Measurements from ENCODE around the gene PPP3R2. TPM values are rescaled to one million over a fixed set of nuclear protein-coding genes. Genes with fewer than 3 reads are reported as not detected.
"Not testable (repeated sequence)": the region's sequence is repeated elsewhere in the genome, so short reads cannot be mapped to it uniquely, and the experiment has no call there.

The PPP3R2 gene
- total RNA-seq, 1 donor = not detected

DNA sequence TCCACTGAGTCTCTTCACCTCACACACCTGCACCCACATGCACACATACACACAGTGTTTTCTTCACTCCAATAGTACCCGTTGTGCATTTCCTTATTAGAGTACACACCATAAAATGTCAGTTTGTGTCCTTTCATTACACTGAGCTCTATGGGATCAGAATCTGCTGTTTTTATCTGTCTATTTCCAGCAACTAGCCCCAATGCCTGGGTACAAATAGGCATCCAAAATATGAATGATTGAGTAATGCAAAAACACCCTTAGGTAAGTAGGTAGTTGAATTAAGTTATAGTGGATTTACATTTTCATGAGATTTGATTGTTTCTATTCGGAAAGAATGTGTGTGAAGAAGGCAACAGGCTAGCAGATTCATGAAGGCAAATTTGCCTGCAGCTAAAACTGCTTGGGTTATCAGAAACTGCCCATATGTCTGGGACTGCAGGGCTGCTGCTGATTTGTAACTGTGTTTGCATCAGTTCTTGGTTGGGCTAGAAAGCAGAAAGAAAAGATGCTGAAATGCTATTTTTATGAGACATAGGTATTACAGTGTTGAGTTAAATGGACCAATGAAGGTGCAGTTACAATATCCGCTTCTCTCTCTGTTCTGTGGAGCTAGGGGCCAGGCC is 26.9 kb downstream of the PPP3R2 start:
- DNase-seq (ENCODE audit: low read depth) = no peak
- H3K4me3 ChIP-seq (ENCODE audit: low read depth, low read length) = no peak overlapping the region
- TF ChIP-seq, protein P1, sequence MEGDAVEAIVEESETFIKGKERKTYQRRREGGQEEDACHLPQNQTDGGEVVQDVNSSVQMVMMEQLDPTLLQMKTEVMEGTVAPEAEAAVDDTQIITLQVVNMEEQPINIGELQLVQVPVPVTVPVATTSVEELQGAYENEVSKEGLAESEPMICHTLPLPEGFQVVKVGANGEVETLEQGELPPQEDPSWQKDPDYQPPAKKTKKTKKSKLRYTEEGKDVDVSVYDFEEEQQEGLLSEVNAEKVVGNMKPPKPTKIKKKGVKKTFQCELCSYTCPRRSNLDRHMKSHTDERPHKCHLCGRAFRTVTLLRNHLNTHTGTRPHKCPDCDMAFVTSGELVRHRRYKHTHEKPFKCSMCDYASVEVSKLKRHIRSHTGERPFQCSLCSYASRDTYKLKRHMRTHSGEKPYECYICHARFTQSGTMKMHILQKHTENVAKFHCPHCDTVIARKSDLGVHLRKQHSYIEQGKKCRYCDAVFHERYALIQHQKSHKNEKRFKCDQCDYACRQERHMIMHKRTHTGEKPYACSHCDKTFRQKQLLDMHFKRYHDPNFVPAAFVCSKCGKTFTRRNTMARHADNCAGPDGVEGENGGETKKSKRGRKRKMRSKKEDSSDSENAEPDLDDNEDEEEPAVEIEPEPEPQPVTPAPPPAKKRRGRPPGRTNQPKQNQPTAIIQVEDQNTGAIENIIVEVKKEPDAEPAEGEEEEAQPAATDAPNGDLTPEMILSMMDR (IDR thresholded peaks at IDR 0.05; ENCODE audit: insufficient read depth, low read depth, low read length) = no peak

- TF ChIP-seq, protein P1 (IDR thresholded peaks at IDR 0.05; ENCODE audit: insufficient read depth, low read depth, low read length) = peak; percentile 54
- peak; percentile 42 for DNase-seq (ENCODE audit: low read depth)
- no peak overlapping the region for H3K4me3 ChIP-seq (ENCODE audit: low read depth, low read length)
Observed at GRCh38 chr9:101566904-101567724, 27.7 kb downstream of the PPP3R2 start.

GRCh38 chr9:101564252-101564651 is 30.5 kb downstream of the PPP3R2 start:
- TF ChIP-seq, protein P1 (IDR thresholded peaks at IDR 0.05; ENCODE audit: insufficient read depth, low read depth, low read length) = no peak
- DNase-seq (ENCODE audit: low read depth) = no peak
- no peak overlapping the region for H3K4me3 ChIP-seq (ENCODE audit: low read depth, low read length)

DNA sequence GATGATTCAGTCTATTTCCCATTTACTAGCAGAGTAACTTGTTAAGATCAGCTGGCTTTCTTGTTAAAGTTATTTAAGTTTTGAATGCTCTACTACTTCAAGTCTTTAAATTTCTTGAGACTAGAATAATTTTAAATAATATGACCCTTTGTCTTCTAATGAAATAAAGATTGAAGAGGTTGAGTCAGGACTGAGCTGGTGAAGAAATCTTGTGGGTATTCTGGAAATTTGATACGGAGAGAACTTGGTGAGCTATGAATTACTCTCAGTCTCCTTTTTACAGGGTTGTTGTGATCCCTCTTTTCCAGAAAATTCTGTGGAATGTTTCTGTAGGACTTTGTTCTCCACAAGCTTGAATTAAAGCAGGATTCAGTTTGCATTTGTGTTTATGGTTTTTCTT is 31.8 kb downstream of the PPP3R2 start:
- TF ChIP-seq, protein P1 (IDR thresholded peaks at IDR 0.05; ENCODE audit: insufficient read depth, low read depth, low read length) = no peak
- DNase-seq (ENCODE audit: low read depth) = no peak
- no peak overlapping the region for H3K4me3 ChIP-seq (ENCODE audit: low read depth, low read length)

DNA sequence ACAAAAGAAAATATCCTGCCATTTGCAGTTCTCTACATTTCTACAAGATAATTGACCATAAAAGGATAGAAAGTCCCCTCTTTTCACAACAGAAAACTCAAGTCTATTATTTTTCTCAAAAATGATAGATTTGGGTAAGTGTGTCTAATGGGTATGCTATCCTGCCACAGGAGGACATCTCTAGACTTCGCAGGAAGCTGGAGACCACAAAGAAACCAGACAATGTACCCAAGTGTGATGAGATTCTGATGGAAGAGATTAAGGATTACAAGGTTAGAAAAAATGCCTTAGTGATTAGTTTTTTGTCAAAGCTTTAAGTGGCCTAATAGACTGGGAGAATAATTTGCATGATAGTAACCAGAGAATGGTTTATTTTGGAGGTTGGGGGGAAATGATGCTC is 33.0 kb downstream of the PPP3R2 start:
- TF ChIP-seq, protein P1 (IDR thresholded peaks at IDR 0.05; ENCODE audit: insufficient read depth, low read depth, low read length) = no peak
- no peak for DNase-seq (ENCODE audit: low read depth)
- H3K4me3 ChIP-seq (ENCODE audit: low read depth, low read length) = no peak overlapping the region

GRCh38 chr9:101549472-101550098 is 45.2 kb downstream of the PPP3R2 start:
- not testable (repeated sequence) for DNase-seq (ENCODE audit: low read depth)

GRCh38 chr9:101543098-101543735 is 51.6 kb downstream of the PPP3R2 start:
- DNase-seq (ENCODE audit: low read depth) = no peak
- no peak overlapping the region for H3K4me3 ChIP-seq (ENCODE audit: low read depth, low read length)
- TF ChIP-seq, protein P1 (IDR thresholded peaks at IDR 0.05; ENCODE audit: insufficient read depth, low read depth, low read length) = no peak

More at GRCh38 chr9:101549472-101550098, 45.2 kb downstream of the PPP3R2 start:
- not testable (repeated sequence) for H3K4me3 ChIP-seq (ENCODE audit: low read depth, low read length)
